ENCODE measurements around the gene RPL3. TPM values are rescaled to one million over a fixed set of nuclear protein-coding genes. Genes with fewer than 3 reads are reported as not detected.
"Not testable (repeated sequence)": the region's sequence is repeated elsewhere in the genome, so short reads cannot be mapped to it uniquely, and the experiment has no call there.

The RPL3 gene
- 1,736 and 1,740 TPM in 2 replicates for total RNA-seq

DNA sequence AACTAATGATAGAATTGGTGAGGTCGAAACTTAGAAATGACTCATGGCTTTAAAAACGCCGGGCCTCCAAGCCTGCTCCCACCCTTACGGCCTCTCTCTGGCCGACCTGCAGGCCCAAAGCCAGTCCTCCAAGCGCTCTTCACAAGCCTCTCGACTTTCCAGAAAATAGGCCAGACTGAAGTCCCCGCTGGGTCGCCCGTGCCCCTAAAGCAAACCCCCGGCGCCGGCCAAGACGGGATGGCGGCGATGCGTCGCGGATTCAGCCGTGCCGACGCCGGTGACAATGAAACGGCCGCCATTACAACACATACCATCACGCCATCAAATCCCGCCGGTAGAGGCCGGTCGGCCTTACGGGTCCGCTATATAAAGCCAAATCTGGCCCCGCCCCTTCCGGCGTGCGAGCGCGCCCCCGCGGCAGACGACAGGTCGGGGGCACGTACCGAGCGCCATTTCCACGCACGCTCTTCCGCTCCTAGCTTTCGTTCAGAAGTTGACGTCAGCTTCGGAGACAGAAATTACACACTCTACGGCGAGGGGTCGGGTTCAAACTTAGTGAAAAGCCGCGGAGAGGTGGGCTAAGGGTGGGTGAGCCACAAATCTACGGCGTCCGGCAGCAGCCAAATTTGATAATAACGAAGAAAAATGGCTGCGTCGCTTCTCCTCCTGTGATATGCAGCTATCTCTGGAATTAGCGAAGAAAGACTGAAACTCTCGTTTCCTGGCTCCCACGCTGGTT, at the start of gene RPL3:
TSS of gene RPL3 (minus strand) at position 340 of the 739 bp plus-strand sequence. CDS start at position 314, 26 bp downstream.
- intact Hi-C loops (cut with micrococcal nuclease), result loop anchor here (1.0 to 10.0 kb wide), 9 partner anchors 75 to 812 kb away; partner anchors contain the start of genes APOBEC3C, ATF4, CBX7 and DDX17

DNA sequence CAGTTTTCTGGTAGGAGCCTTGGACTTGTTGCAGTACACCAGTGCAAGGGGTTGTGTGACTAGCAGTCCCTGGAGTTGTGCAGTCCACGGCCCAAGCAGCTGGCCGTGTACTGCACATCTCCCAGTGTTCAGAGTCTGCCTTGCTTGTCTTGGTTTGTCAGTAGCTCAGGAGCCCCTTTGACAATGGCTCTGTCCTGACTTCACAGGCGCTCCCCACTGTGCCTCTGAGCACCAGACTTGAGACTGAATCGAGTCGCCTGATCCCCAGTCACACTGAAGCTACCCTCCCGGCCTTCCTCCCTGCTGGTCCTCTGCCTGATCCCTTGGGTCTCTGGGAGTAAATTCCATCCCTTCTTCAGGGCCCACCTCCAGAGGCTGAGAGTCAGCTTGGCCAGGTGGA, 49.8 kb upstream of the RPL3 start:
- intact Hi-C loops (cut with micrococcal nuclease), result no loop called here

DNA sequence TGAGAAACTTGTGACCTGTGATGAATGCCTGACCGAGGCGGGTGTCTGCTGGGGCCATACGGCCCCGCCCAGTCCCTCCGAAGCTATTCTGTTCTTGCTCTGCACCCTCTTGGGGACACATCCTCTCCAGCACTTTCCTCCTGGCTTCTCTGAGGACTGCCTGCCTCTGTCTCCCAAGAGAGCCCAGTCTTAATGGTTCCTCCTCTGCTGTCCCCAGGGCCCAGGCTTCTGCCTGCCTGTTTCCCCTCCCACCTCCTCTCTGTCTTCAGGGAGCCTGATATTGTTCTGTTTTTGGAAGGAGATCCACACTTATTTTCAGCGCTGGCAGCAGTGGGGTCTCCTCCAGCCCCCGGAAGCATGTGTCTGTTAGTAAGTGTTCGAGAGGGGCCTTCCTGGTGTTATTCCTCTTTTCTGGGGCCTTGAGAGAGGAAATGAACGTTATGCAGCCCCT, 49.1 kb upstream of the RPL3 start:
- intact Hi-C loops (cut with micrococcal nuclease), result no loop called here

DNA sequence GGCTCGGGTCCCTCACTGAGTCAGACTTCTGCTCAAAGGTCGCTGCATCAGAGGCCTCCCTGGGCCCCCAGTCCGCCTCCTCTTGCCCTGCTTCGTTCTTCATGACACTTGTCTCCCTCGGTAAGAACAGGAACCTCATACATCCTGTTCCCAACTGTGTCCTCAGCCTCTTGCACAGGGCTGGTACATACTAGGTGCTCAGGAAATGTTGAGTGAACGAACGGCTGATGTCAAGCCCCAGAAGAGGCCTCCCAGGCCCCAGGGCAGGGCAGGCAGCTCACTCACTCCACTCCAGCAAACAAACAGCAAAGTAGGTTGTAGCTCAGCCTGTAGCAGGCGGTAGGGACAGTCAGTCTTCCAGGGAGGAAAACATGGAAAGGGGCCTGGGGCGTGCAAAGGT, 47.6 kb upstream of the RPL3 start:
- intact Hi-C loops (cut with micrococcal nuclease), result no loop called here

DNA sequence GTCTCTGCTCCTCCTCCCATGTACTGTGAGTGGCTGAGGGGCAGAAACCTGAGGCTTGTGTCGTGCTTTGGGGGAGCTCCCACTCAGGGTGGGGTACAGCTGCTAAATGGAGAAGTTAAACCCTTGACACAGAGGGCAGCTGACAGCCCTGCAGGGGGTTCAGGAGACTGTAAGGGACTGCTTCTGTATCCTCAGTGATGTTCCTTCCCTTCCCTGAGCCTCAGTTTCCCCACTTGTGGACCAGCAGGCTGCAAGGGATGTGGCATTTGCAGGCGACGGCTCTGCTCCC, 46.0 kb upstream of the RPL3 start:
- intact Hi-C loops (cut with micrococcal nuclease), result no loop called here

DNA sequence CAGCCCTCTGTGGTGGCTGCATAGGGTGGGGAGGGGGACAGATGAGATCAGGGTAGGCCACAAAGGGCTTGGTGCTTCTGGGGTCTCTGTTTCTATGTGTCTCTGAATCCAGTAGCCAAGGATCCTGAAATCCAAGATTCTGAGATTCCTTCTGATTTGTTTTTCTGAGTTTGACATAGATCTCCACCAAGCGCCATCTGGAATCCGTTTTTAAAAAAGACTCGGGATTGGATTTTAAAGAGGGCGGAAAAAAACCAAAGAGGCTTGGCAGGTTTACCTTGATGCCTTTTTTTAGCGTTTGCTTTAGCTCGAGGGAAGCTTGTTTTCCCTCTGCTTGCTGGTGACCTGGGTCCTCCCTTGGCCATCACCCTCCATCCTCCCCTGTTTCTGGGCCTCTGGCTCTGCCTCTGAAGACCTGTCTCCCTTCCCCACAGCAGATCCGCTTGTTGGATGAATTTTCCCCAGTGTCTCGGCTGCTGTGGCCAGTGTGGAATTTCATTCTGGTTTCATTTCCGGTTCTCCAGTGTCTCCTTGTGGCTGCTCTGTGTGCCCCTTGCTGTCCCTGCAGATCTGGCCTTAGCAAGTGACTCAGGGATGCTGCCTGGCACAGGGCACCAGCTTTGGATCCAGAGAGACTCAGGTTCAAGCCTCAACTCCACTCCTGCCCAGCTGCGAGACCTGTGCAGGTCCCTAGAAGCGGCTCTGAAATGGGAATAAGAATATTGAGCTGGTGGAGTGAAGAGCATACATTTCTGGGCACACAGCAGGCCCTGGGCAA, 45.5 kb upstream of the RPL3 start:
- intact Hi-C loops (cut with micrococcal nuclease), result no loop called here

DNA sequence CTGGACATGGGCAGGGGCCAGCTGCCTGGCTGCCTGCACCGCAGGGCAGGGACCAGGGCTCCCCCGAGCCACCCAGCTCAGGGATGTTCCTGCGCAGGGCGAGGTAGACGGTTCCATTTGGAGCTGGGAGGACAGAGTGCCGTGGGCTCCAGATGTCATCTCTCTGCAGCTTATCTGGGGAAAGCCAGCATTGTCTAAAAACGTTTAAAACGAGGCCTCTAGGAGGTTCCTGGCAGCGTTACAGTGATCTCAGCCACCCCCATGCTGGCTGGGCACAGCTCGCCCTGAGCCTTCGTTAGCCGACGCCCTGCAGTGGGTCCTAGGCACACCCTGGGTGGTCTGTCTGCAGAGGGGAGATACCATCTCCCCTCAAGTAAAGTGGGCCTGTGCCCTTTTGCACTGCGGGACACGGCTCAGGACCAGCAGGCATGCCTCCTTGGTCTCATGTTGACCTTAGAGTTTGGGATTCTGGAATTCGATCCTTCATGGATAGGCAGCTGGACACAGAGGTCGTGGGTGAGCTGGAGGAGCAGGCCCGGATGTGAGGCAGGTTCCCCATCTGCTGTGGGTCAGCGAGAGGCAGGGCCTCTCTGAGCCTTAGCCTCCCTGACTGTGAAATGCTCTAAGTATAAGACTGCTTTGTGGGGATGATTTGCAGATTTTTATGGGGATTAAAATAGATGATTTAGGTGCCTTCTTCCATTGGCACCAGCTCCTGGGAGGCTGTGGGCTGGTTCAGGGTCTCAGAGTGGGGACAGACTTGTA, 44.5 kb upstream of the RPL3 start:
- intact Hi-C loops (cut with micrococcal nuclease), result no loop called here

DNA sequence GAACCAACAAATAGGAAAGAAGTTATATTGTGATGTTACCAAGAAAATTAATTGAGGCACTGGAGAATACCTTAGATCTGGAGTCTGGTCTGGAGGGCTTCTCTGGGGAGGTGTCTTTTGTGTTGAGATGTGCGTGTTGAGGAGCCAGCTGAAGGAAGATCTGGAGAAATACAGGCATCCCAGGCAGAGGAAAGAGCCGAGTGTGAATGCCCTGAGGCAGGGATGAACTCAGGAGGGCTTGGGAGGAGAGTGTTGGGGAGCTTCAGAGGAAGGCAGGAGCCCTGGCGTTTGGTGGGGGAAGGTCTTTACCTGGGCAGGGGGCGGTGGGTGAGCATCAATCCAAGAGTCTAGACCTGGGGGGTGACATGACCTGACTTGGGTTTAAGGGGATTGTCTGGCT, 43.5 kb upstream of the RPL3 start:
- intact Hi-C loops (cut with micrococcal nuclease), result no loop called here

DNA sequence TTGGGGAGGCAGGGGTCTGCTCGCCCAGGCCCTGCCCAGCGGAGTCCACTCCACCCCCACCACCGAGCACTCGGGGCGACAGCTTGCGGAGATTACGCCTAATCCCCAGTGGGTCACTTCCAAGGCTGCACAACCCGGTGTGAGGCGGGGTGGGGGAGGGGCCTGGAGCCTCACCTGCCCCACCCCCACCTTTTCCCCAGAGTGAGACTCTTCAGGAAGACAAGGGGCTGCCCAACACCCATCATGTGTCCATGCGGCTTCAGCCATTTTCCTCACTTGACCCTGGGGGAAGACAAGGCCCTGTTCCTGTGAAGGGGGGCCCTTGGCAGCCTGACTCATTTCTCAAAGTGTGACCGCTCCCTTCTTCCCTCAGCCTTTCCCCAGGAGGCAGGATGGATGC, 42.8 kb upstream of the RPL3 start:
- intact Hi-C loops (cut with micrococcal nuclease), result no loop called here

DNA sequence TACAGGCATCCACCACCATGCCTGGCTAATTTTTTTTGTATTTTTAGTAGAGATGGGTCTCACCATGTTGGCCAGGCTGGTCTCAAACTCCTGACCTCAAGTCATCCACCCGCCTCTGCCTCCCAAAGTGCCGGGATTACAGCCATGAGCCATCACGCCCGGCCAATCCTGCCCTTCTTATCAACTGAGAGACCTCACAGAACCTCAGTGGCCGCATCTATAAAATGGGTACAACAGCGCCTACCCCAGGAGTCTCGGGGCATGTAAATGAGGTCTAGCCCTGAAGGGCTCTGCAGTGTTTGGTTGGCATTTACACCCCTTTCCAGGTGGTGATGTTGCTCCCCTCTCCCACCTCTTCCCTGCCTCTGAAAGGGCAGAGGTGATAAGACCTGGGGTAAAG, 42.1 kb upstream of the RPL3 start:
- intact Hi-C loops (cut with micrococcal nuclease), result no loop called here

DNA sequence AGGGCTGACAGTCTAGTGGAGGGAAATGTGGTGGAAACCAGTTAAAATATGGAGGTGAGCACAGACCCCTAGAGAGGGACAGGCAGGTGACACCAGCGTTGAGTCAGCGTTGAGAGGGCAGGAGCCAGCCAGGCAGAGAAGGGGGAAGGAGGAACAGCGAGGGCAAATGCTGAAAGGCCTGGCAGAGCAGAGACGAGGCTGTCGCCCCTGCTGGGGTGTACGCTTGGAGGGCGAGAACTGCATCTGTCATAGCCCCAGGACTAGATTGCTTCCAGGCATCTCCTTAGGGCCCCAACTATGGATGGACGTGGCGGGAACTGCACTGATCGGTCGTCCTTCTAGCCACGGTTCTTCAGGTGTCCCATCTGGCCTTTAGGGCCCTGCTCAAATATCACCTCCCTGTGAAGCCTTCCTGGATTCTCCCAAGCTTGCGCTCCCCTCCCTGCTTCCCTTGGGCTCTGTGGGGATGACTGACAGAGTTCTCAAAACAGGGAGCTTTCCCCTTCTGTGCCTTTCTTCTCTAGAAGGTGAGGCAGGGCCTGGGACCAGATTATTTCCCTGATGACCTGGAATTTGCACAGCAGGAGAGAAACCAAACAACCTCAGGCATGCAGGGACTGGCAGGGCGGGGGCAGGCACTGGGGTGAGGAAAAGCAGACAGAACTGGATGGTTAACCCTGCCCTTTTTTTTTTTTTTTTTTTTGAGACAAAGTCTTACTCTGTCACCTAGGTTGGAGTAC, 41.4 kb upstream of the RPL3 start:
- intact Hi-C loops (cut with micrococcal nuclease), result no loop called here

DNA sequence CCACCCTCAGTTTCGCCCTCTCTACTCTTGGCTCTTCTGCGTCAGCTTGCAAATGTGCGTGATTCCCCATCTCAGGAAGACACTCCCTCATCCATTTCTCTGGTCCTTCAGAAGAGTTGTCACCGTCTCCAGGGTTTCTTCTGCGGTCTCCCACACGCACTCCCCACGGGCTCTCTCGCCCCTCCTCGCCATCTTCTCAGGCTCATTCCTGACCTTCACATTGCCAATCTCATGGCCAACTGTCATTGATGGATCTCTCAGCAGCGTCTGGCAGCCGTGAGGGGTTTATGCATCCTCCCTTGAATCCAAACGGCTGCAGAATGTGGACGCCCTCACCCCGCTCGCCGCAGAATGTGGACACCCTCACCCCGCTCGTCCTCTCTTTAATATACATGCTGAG, 40.8 kb upstream of the RPL3 start:
- intact Hi-C loops (cut with micrococcal nuclease), result no loop called here

DNA sequence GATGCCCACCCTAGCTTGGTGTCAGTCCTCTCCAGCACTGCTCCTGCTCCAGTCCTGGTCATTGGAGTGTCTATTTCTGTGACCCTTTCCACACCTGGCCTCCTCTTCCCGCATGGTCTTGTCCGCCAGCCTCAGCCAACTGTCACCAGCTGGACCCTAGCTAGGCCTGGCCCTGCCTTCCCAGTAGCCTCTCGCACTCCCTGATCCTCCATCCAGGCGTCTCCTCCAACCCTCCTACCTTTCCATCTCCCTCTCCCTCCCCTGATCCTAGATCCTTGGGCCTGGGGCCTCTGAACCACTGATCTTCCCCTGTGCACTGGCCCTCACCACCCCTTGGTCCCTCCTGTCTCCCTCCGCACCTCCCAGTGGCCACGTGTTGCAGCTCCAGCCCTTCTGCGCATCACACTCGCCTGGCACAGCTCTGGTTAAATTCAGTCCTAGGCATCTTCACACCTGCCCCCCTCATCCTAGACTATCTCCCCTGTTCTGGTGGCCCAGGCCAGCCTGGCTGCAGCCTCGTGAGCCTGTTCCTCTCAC, 40.3 kb upstream of the RPL3 start:
- intact Hi-C loops (cut with micrococcal nuclease), result no loop called here

DNA sequence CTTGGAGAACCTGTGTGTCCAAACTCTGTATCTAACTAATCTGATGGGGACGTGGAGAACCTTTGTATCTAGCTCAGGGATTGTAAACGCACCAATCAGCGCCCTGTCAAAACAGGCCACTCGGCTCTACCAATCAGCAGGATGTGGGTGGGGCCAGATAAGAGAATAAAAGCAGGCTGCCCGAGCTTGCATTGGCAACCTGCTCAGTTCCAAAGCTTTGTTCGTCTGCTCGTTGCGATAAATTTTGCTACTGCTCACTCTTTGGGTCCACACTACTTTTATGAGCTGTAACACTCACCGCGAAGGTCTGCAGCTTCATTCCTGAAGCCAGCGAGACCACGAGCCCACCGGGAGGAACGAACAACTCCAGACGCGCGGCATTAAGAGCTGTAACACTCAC, 38.8 kb upstream of the RPL3 start:
- intact Hi-C loops (cut with micrococcal nuclease), result not testable (repeated sequence)

DNA sequence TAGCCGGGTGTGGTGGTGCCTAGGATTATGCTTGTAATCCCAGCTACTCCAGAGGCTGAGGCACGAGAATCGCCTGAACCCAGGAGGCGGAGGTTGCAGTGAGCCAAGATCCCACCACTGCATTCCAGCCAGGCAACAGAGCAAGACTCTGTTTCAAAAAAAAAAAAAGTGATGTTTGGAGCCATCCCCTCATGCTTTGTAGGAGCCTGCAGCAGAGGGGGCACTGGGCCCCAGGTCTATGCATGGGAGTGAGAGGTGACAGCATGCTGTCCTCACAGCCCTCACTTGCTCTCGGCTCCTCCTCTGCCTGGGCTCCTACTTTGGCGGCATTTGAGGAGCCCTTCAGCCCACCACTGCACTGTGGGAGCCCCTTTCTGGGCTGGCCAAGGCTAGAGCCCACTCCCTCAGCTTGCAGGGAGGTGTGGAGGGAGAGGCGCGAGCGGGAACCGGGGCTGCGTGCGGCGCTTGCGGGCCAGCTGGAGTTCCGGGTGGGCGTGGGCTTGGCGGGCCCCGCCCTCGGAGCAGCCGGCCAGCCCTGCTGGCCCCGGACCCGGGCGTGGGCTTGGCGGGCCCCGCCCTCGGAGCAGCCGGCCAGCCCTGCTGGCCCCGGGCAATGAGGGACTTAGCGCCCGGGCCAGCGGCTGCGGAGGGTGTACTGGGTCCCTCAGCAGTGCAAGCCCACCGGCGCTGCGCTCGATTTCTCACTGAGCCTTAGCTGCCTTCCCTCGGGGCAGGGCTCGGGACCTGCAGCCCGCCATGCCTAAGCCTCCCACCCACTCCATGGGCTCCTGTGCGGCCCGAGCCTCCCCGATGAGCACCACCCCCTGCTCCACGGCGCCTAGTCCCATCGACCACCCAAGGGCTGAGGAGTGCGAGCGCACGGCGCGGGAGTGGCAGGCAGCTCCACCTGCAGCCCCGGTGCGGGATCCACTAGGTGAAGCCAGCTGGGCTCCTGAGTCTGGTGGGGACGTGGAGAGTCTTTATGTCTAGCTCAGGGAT, 38.0 kb upstream of the RPL3 start:
- intact Hi-C loops (cut with micrococcal nuclease), result not testable (repeated sequence)

DNA sequence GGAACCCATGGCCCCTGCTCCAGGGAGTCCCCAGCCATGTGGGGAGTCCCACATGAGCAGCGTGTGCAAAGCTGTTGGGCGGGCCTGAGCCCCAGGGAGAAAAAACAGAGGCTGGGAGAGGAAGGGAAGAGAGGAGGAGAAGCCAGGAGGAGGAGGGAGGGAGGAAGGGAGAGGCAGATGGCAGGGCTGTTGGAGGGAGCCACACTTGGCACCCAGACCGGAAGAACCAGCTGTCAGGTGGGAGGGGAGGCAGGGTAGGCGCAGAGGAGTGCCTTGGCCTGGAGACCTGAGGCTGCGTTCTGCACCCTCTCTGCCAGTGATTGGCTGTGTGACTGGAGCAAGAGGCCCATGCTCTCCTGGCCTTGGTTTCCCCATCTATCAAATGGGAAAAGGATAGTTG, 37.0 kb upstream of the RPL3 start:
- intact Hi-C loops (cut with micrococcal nuclease), result no loop called here

DNA sequence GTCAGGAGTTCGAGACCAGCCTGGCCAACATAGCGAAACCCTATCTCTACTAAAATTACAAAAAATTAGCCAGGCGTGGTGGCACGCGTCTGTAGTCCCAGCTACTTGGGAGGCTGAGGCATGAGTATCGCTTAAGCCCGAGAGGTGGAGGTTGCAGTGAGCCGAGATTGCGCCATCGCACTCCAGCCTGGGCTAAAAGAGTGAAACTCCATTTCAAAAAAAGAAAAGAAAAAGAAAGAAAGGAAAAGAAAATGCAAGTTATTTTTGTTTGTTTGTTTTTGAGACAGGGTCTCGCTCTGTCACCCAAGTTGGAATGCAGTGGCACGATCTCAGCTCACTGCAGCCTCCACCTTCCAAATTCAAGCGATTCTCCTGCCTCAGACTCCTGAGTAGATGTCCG, 36.4 kb upstream of the RPL3 start:
- intact Hi-C loops (cut with micrococcal nuclease), result not testable (repeated sequence)

DNA sequence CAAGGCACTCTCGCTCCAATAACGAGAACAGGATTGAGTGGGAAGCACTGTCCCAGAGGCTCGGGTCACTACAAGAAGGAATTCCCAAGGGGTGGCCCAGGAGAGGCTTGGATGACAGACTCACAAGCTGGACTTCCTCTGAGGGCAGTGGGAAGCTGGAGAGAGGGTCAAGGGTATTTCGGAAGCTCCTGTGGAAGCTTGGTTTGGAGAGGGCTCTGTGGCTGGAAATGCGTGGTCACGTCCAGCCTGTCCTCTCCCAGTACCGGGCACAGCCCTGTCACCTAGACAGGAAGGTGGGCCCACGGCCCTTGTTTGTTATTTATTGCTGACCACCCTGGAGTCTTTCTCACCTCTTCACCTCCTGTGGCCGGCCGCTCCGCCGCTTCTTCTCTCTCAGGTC, 35.7 kb upstream of the RPL3 start:
- intact Hi-C loops (cut with micrococcal nuclease), result no loop called here

DNA sequence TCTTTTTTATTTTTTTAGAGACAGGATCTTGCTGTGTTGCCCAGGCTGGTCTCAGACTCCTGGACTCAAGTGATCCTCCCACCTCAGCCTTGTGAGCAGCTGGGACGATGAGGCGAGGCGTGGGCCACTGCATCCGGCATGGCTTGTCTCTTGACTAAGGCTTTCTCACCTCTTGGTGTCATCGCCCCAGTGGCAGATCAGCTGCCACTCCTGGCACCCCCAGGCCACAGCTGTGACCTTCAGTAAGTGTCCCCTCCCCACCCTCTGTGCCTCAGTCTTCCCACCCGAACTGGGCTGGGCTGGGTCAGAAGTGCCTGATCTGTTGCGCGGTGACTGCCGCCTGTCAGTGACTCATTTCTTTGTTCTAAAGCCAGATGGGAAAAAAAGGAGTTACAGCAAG, 33.9 kb upstream of the RPL3 start:
- intact Hi-C loops (cut with micrococcal nuclease), result no loop called here

DNA sequence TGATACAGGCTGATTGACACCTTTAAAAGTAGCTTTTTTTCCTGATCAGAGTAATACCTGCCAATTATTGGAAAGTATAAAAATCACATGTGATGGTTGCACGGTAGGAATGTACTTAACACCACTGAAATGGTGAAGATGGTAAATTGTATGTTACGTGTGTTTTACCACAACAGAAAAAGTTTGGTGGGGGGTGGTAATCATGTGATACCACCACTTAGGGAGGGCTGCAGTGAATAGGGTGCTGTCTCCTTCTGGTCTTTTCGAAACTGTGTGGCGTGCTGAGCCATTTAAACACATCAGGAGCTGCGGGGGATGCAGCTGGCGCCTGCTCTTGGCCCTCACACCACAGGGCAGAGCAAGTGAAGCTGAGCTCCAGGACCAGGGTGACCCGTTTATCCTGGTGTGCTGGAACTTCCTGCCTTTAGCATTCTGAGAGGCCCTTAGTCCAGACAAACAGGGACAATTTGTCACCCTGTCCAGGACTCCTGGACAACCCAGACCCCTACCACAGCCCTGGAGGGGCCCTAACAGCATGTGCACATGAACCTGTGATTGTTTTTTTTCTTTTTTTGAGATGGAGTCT, 33.0 kb upstream of the RPL3 start:
- intact Hi-C loops (cut with micrococcal nuclease), result no loop called here

Data from T-helper 2 cell treated with Interferon-gamma antibody and Interleukin-4, amounts not matched to agents 100 ng/mL and 5 ng/mL, for 36 hours (primary cell).